Astrocyte of the hippocampus (primary cell): Measurements from ENCODE around the gene HS1BP3.

Experiments
- DNase-seq: peaks from one replicate; pipeline ENCODE4 v3.0.0; 2011; ENCODE audit warnings: low read depth, low spot score

The HS1BP3 gene

DNA sequence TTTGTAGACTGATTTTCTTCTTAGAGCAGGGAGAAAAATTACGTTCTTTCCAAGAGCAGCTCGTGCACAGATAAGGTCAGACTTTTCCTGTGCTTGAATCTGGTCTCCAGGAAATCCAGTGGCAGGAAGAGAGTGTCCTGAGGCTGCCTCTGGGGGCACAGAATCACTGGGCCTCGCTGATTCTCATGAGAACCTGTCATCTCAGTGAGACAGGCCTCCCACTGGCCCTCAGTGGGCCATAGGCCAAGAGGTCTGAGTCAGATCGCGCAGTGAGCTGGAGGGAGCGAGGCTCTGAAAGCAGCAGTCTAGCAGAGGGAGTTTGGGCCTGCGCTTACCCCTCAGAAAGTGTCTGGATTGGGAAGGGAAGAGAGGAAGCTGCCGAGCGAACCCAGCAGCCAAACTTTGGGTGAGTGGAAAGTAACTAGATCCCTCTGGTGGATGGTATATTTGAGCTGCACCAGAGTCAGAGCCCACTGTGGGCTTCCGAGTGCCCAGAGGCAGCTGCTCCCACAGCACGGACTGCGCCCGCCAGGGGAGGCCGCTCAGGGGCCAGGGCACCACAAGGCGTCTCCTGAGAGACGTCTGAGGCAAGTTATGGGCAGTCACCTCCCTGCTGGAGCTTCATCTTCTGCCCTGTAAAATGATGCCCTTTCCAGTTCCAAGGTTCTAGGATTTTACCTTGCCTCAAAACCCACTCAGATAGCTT lies 24.2 kb upstream of the HS1BP3 start:
- DNase-seq: peak; percentile 88

DNA sequence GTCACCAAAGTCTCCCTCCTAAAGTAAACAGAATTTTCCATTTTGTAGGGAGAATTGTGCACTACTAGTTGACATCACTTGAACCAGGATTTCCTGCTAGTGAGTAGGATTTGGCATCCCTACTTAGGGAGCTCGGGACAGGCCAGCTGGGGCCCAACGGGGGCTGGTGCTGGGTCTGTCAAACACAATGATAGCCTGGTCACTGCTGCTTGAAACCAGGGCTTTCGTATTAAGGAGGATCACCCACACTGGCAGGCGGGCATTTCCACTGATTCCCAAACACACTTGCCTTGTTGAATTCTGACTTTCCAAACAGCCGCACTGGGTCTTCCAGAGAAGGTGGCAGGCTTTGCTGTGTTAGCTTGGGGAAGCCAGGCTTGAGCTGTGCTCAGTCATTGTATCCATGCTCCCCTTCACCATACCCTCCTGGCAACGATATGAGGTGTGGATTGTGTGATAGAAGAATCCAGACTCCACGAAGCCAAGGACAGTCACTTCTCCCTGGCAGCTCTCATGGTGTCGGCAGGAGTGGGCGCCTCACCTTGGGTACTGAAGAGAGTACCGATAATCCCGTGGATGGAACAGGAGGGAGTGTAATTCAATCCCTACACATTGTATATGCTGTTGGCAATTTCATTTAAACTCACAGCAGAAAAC lies 23.5 kb upstream of the HS1BP3 start:
- no peak for DNase-seq

DNA sequence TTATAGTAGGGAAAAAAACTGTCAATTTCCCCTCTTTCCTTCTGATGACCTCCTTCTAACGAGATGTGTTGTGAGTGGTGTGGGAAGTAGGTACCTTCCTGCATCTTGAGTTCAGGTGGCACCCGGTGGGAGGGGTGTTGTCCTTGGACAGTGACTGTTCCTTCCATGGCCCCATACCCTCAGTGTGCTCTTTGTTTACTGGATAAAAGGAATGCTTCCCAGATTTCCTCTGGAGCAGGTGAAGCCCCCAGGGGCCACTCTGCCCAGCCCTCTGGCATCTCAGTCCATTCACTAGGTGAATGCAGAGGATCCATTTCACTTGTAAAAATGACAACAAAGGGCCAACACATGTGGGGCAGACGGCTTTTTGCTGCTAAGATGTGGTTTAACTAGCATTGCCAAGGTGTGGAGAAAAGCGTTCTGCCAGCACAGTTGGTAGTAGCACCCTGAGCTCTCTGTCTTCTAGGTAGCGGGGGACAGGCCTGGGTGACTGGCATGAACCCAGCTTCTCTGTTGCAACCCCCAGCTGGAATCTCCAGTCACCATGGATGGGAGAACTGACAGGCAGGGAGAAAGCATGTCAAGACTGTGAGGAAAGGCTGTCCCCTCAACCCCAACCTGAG lies 22.9 kb upstream of the HS1BP3 start:
- DNase-seq: no peak

DNA sequence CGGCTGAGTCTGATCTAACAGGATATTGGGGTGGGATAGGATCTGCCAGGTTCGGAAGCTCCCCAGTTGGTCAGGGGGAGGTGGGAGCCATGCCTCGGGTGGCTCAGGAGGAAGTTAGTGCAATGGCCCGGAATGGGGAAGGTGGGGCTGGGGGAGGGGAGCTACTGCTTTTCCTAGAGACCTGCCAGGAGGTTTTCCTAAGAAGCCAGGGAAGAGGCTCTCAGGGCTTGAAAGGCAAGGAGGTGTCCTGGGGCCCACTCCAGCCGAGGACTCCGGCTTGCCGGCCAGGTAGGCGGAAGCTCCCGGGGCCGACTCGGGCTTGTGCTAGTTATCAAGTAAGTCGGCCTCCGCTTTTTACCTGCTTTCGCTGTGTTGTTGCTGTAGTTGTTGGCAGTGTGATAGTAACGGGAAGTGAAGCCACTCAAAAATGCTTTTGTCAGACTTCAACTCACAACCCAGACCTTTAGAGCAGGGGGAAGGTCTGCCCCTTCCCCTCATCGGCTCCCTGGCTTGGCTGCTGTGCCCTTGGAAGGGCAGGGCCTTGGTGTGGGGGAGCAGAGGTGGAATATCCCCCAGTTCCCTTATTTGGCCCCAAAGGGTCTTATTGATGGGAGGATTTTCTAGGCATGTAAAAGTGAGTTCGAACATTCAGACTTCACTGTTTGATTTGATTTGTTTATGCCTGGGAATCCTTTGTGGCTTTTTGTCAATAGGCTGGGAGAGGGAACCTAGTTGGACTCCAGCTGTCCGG lies 21.5 kb upstream of the HS1BP3 start:
- no peak for DNase-seq

DNA sequence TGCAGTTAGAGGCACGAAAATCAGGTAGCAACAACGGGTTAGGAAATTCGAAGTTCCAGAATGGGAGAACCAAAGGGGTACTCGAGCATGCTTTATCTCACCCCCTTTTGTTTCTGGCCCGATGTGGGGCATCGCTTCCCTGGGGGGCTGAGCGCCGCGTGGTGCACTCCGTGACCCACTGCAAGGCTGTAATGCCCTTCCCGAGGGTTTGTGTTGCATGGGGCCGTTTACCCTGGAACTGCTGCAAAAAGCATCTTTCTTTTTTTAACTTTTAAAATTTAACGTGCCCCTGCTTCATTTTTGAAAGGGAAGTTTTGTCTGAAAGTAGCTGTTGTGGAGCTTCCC lies 20.8 kb upstream of the HS1BP3 start:
- no peak for DNase-seq

DNA sequence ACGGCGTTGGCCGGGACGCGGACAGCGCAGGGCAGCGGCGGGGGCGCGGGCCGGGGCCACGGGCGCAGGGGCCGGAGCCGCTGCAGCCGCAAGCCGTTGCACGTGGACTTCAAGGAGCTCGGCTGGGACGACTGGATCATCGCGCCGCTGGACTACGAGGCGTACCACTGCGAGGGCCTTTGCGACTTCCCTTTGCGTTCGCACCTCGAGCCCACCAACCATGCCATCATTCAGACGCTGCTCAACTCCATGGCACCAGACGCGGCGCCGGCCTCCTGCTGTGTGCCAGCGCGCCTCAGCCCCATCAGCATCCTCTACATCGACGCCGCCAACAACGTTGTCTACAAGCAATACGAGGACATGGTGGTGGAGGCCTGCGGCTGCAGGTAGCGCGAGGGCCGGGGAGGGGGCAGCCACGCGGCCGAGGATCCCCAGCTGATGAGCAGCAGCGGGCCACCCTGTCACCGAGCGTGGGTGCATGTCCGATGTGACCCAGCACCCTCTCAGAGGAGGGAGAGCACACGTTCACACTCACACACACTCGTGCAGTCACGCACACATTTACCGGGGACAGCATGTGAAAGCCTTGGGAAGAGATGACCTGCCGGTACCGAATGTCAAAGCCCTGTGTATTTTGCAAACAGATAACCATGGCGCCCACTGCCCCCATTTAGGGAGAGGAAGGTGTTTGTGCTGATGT lies 20.3 kb upstream of the HS1BP3 start:
- no peak for DNase-seq

DNA sequence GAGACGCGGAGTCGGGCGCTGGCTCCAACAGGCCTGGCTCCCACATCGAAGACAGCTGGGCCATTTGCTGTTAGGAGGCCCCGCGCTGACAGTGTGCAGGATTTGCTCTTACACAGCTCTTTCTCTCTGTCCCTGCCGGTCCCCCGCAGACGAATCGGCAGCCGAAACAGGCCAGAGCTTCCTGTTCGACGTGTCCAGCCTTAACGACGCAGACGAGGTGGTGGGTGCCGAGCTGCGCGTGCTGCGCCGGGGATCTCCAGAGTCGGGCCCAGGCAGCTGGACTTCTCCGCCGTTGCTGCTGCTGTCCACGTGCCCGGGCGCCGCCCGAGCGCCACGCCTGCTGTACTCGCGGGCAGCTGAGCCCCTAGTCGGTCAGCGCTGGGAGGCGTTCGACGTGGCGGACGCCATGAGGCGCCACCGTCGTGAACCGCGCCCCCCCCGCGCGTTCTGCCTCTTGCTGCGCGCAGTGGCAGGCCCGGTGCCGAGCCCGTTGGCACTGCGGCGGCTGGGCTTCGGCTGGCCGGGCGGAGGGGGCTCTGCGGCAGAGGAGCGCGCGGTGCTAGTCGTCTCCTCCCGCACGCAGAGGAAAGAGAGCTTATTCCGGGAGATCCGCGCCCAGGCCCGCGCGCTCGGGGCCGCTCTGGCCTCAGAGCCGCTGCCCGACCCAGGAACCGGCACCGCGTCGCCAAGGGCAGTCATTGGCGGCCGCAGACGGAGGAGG lies 19.6 kb upstream of the HS1BP3 start:
- DNase-seq: peak; percentile 47

DNA sequence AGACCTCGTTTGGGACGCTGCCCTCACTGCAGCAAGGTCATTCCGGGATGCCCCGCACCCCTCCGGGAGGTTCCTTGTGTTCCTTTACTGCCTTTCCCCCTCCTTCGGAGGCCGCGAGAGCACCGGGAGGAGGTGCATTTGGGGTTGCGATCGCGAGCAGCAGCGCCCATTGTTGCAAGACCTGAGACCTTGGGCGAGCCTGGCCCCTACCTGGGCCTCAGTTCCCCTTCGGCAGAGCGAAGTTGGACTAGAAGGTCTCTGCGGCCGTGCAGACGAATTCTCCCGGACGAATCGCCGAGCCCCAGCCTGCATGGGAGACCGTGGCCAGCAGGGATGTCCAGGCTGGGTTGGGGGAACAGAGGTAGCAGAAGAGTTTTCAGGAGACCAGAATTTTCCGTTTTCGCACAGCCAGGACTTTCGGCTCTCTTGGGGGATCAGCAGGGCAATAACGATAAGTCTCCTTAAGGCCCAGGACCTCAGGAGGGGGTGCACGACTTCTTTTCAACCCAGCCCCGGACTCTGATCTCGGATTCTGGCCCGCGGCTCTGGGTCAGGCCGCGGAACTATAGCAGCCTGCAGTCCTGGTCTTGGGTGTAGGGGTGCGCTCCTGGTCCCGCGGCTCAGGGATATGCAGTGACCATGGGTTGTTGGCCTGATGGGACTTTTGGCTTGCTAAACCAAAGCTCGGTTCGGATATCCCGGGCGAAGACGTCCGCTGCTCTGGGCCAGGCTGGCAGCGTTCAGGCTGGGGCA lies 18.8 kb upstream of the HS1BP3 start:
- DNase-seq: no peak

DNA sequence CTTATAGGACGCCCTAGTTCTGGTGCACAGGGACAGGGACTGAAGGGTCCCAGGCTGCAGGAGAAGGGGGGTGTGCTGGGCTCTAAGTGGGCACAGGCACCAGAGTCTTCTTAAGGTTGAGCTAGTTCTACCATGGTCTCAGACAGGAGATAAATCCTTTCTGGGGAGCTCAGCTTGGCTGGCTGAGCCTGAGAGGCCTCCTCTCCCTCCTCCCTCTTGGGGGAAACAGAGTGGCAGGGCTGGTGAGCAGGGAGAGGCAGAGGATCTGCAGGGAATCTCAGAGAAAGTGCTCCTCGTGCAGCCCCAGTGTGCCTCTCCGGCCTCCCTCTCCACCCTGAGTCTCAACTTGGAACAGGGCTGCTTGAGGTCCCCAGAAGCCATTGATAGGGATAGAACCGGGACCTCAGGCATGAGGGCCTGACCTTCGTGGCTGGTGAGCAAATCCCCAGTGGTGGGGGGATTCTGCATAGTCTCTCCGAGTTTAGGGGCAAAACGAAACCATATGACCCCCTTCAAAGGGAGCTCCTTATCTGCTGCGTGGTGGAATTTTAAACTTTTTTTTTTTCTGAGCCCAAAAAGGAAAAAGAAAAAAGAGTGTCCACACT lies 18.1 kb upstream of the HS1BP3 start:
- no peak for DNase-seq

DNA sequence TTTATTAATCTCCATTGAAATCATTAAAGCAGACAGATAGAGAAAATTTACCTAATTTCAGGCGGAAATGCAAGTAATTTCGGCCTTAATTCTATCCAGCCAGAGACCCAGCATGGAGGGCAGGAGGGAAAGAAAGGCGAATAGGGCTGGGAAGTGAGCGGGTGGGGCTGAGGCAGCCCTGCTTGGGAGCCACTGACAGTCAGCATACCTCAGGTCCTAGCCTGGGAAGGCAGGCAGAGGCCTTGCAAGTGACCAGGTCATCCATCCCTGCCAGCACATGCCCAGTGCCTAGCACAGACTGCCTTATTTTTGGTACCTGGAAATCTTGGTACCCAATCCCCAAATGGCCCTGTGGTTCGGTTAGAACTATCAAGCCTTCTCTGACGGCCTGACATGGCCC lies 17.6 kb upstream of the HS1BP3 start:
- DNase-seq: no peak

DNA sequence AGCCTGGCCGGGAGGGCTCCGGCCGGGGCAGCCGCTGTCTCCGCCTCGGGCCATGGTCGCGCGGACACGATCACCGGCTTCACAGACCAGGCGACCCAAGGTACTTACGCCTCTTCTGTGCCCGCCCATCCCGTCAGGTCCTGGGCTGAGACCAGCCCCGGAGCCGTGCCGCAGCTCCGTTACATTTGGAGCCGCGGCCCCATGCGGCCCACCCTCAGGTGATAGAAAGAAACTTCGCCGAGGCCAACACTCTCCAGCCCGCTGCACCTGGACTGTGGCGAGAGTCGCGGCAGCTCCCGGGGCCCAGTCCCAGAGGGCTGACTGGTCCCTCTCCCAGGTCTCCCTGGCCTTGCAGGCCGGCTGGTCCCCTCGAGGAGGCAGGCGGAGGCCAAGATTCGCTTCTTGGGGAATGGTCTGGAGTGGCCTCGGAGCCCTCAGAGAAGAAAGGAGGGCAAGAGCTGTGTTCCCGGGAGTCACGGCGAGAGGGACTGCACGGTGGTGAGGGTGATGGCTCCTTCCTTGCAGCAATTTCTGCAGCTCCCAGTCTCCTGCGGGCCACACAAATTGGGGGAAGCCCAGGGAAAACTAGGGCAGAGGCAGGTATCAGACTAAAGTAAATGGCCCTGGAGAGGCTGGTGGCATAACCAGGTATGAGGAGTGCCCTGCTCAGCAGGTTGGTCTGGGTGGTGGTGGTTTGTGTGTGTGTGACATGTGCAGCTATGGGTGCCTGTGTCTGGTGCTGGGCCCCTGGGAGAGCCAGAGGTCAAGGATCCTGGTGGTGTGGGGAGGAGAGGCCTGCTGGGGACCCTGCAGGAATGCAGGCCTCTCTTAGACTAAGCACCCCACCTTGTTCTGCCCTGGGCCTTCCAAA lies 16.9 kb upstream of the HS1BP3 start:
- no peak for DNase-seq

DNA sequence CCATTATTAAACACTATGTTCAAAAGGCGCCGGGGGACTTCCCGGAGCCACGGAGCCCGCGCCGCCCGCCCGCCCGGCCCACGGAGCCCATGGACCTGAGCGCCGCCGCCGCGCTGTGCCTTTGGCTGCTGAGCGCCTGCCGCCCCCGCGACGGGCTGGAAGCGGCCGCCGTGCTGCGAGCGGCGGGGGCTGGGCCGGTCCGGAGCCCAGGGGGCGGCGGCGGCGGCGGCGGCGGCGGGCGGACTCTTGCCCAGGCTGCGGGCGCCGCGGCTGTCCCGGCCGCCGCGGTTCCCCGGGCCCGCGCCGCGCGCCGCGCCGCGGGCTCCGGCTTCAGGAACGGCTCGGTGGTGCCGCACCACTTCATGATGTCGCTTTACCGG lies 16.2 kb upstream of the HS1BP3 start:
- peak; percentile 43 for DNase-seq

DNA sequence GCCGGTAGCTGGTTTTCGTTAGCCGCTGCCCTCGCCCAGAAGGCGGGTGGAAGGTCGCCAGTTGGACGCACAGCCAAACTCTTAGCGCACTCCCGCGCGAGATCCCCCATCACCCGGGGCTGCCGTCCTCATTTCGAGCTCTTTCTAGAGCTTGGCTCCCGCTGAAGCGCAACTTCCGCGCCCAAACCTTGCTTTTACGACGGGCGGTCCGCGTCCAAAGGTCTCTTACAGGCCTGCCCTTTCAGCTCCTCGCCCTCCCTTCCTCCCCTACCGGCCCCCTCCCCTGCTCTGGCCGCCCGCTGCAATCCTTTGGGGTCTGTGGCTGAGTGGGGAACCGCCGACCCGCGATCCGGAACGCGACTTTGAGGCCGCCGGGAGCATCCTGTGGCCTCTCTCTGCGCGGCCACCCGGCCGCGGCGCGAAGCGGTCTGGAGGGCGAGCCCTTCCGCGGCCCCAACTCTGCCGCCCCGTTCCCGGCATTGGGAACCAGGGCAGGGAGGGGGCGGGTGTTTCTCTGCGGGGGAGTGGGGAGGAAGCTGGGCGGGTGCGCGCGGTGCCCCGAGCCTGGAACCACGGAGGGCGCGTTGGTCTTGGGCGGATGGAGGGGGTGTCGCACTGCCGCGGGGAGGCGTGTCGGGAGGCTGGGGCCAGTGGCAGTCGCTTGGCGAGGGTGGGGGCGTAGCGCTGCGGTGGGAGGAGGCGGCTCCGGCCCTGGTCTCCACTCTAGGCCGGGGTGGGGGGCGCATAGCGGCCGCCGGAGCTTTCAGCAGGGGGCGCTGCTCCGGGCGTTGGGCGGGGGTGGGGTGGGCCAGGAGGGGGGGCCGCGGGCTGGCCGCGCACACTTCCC lies 15.6 kb upstream of the HS1BP3 start, which contains the start of gene GDF7:
Gene GDF7 (plus strand): TSS at position 841 of the 847 bp plus-strand sequence. CDS start 96 bp downstream, outside the sequence.
- DNase-seq: no peak

DNA sequence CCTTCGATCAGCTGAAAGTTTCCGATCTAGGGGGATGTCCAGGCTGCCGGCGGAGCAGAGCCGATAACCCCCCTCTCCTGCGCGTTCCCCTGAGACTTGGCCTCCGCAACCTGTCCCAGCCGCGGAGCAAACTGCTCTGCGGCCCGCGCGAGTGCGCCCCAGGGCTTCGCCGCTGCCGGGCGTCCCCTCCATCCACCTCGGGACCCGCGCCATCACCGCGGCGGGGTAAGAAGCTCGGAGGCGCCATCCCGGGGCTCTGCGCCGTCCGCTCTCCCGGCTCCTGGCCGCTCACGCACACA lies 15.1 kb upstream of the HS1BP3 start:
- DNase-seq: peak; percentile 33

DNA sequence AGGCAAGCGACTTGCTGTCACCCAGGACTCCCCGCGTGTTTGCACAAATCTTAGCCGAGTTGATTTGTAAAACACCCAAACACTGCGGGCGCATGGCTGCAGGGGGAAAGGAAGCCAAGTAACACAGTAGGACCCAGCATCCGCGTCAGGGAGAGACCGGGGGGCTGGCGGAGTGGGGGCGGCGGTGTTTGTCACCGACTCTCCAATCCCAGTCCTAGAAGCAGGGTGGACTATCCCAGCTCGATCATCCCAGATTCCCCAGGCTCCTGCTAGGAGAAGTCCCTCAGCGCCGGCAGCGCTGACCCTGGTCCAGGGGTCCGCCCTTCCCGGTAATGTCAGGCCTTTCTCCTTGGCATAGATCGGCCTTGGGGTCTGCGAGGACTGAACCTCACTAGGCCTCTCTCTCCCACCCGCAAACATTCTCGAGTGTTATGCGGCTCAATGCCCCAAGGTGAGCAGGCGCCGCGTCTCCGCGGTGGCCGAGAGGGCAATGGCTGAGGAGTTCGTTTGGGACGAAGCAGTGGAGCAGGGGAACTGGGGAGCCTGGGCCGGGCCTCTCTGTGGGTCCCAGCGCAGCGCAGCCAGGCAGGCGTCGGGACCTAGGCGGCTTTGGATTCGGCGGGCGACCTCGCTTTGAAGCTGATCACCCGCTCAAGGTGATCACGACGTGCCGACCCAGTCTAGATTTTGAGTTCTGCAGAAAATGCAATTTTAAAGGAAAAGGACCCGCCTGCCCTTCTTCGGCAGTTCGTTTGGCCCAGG lies 14.5 kb upstream of the HS1BP3 start:
- no peak for DNase-seq

DNA sequence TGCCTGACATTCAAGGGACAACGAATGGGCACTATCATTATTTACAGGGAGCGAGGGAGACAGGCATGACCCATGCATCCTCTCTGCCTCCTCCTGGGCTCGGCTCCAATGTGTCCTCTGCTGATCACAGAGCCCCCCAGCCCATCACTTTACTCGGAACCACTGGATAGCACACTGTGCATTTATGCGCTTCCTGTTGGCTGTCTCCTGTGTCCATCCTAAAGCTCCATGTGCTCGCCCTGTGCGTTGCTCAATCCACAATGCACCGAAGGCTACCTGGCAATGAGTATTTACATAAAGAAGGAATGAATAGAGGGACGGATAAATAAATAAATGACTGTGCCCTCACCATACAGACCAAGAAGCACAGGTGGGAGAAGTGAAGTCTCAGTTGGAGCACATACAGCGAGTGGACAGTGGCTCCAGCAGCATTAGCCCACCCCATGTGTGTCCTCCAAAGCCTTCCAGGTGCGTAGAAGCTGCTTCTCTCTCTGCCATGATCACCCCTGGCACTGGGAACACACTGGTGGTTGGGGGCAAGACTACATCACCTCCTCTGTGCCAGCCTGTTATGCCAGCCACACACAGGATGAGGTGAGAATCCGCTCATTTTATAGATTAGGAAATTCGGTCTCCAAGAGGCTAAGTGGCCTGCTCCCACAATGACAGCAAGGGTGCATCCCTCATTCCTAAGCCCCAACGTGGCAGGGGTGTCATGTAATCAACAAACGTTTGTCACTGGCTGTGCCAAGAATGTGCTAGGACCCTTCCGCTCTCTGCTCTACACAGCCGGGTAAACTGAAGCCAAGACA lies 13.7 kb upstream of the HS1BP3 start:
- no peak for DNase-seq

DNA sequence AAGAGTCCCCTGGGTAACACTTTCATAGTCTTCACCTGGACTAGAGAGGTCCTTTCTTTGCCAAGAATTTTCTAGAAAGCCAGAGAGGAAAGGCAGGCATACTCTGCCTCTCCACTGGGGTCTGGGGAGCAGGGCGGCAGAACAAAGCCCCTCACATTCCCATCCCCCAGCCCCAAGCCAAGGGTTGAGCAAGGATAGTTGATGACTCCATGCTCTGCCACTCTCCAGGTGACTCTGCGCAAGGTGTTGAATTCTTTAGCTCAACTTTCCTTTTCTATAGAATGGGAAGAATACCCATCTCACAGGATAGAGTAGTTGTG lies 13.1 kb upstream of the HS1BP3 start:
- no peak for DNase-seq
